ENCODE measurements around the gene BTG2. TPM values are rescaled to one million over a fixed set of nuclear protein-coding genes. Genes with fewer than 3 reads are reported as not detected.
"Not testable (repeated sequence)": the region's sequence is repeated elsewhere in the genome, so short reads cannot be mapped to it uniquely, and the experiment has no call there.

The BTG2 gene, protein sequence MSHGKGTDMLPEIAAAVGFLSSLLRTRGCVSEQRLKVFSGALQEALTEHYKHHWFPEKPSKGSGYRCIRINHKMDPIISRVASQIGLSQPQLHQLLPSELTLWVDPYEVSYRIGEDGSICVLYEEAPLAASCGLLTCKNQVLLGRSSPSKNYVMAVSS
- total RNA-seq (60.3 TPM), polyA plus RNA-seq (ENCODE audit: insufficient read depth in 1 of 8, insufficient read length in 8 of 8, low replicate concordance in 1 of 8) (100 to 1,000 TPM in 3 of 8 donors, 10 to 100 TPM in 5; 61.1 to 133 (median 96.3) TPM)
- long read RNA-seq, donor 1, transcript BTG2-201 (2 exons, 2,712 nt): major isoform, 17 of 17 reads
- long read RNA-seq, donor 1, partial matches to known transcripts: 0 of 17 reads
- long read RNA-seq, donor 1, other reads (novel, unspliced or antisense): 0 of 17 reads
- long read RNA-seq, donor 2, partial matches to known transcripts: 0 of 4 reads
- long read RNA-seq, donor 2, other reads (novel, unspliced or antisense): 0 of 4 reads
- long read RNA-seq, donor 3, transcript BTG2-201 (2 exons, 2,712 nt): major isoform, 13 of 13 reads
- long read RNA-seq, donor 3, partial matches to known transcripts: 0 of 13 reads
- long read RNA-seq, donor 3, other reads (novel, unspliced or antisense): 0 of 13 reads
- long read RNA-seq, donor 4, transcript BTG2-201 (2 exons, 2,712 nt): major isoform, 41 of 41 reads
- long read RNA-seq, donor 4, partial matches to known transcripts: 0 of 41 reads
- long read RNA-seq, donor 4, other reads (novel, unspliced or antisense): 0 of 41 reads
- long read RNA-seq, donor 5, transcript BTG2-201 (2 exons, 2,712 nt): major isoform, 24 of 24 reads
- long read RNA-seq, donor 5, partial matches to known transcripts: 0 of 24 reads
- long read RNA-seq, donor 5, other reads (novel, unspliced or antisense): 0 of 24 reads
- long read RNA-seq, donor 6, transcript BTG2-201 (2 exons, 2,712 nt): major isoform, 21 of 21 reads
- long read RNA-seq, donor 6, partial matches to known transcripts: 0 of 21 reads
- long read RNA-seq, donor 6, other reads (novel, unspliced or antisense): 0 of 21 reads
- long read RNA-seq, donor 7, transcript BTG2-201 (2 exons, 2,712 nt): major isoform, 38 of 38 reads
- long read RNA-seq, donor 7, partial matches to known transcripts: 0 of 38 reads
- long read RNA-seq, donor 7, other reads (novel, unspliced or antisense): 0 of 38 reads
- long read RNA-seq, donor 8, transcript BTG2-201 (2 exons, 2,712 nt): major isoform, 24 of 24 reads
- long read RNA-seq, donor 8, partial matches to known transcripts: 0 of 24 reads
- long read RNA-seq, donor 8, other reads (novel, unspliced or antisense): 0 of 24 reads
- long read RNA-seq, donor 9, transcript BTG2-201 (2 exons, 2,712 nt): major isoform, 29 of 29 reads
- long read RNA-seq, donor 9, partial matches to known transcripts: 0 of 29 reads
- long read RNA-seq, donor 9, other reads (novel, unspliced or antisense): 0 of 29 reads
- long read RNA-seq, donor 10, transcript BTG2-201 (2 exons, 2,712 nt): major isoform, 52 of 147 reads
- long read RNA-seq, donor 10, partial matches to known transcripts: 94 of 147 reads
- long read RNA-seq, donor 10, other reads (novel, unspliced or antisense): 0 of 147 reads
- long read RNA-seq, donor 11, transcript BTG2-201 (2 exons, 2,712 nt): major isoform, 18 of 18 reads
- long read RNA-seq, donor 11, partial matches to known transcripts: 0 of 18 reads
- long read RNA-seq, donor 11, other reads (novel, unspliced or antisense): 0 of 18 reads

GRCh38 chr1:203304919-203305808 is at the start of gene BTG2:
BTG2 (plus strand) TSS chr1:203305519; CDS start chr1:203305607, 88 bp downstream.
- H3K4me3 ChIP-seq (ENCODE audit: low read length): peak within 1 kb of the TSS; percentile 99
- H3K9me3 ChIP-seq (replicated peaks; ENCODE audit: control insufficient read depth, low read depth, low read length): no peaks in the 10 kb centered on the region
- peak; percentile 97 for DNase-seq
- peaks cover 31% of the 10 kb centered on the region for H3K36me3 ChIP-seq (ENCODE audit: control insufficient read depth, insufficient read depth, low read length)
- H3K27me3 ChIP-seq (ENCODE audit: control insufficient read depth, insufficient read depth, low read length): no peaks in the 10 kb centered on the region
- H3K27ac ChIP-seq (ENCODE audit: low read length): peak within 1 kb of the TSS; percentile 95
- H3K4me1 ChIP-seq (ENCODE audit: control insufficient read depth, insufficient read depth, low read length): peaks cover 43% of the 10 kb centered on the region
- WGBS (ENCODE audit: insufficient coverage): 3% methylated on average over 72 of the region's 79 CpGs

DNA sequence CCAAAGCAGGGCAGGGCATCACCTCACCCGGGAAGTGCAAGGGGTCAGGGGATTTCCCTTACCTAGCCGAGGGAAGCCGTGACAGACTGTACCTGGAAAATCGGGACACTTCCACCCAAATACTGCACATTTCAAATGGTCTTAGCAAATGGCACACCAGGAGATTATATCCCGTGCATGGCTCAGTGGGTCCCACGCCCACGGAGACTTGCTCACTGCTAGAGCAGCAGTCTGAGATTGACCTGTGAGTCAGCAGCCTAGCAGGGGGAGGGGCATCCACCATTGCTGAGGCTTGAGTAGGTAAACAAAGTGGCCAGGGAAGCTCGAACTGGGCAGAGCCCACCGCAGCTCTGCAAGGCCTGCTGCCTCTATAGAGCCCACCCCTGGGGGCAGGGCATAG is 48.7 kb upstream of the BTG2 start:
- WGBS (ENCODE audit: insufficient coverage): 82% methylated on average over 6 of the region's 9 CpGs
- not testable (repeated sequence) for H3K4me3 ChIP-seq (ENCODE audit: low read length); H3K36me3 ChIP-seq (ENCODE audit: control insufficient read depth, insufficient read depth, low read length); H3K9me3 ChIP-seq (replicated peaks; ENCODE audit: control insufficient read depth, low read depth, low read length); DNase-seq; H3K4me1 ChIP-seq (ENCODE audit: control insufficient read depth, insufficient read depth, low read length); H3K27ac ChIP-seq (ENCODE audit: low read length); H3K27me3 ChIP-seq (ENCODE audit: control insufficient read depth, insufficient read depth, low read length)

DNA sequence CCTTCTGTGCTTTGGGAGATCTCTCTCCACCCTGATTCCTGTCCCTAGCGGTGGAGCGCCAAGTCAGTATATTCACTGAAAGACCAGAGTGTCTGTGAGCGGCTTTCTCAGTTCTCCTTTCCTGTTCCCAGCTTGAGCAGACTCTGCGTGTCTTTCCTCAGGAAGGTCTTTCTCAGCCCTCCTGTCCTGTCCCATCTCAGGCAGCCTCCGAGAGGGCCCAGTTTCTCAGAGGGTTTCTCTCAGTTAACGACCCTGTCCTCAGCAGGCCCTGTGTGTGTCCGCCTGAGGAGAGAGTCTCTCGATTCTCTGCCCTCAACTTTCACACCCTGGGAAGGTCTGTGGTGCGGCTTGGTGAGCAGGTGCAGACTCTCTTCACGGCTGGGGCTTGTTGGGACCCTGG is 41.8 kb upstream of the BTG2 start:
- no peak overlapping the region for H3K27ac ChIP-seq (ENCODE audit: low read length)
- no peaks in the 10 kb centered on the region for H3K36me3 ChIP-seq (ENCODE audit: control insufficient read depth, insufficient read depth, low read length)
- DNase-seq: no peak
- no peaks in the 10 kb centered on the region for H3K9me3 ChIP-seq (replicated peaks; ENCODE audit: control insufficient read depth, low read depth, low read length)
- WGBS (ENCODE audit: insufficient coverage): 38% methylated on average over 4 of the region's 10 CpGs
- peaks cover 5% of the 10 kb centered on the region for H3K4me1 ChIP-seq (ENCODE audit: control insufficient read depth, insufficient read depth, low read length)
- no peak overlapping the region for H3K4me3 ChIP-seq (ENCODE audit: low read length)
- peaks cover 3% of the 10 kb centered on the region for H3K27me3 ChIP-seq (ENCODE audit: control insufficient read depth, insufficient read depth, low read length)

DNA sequence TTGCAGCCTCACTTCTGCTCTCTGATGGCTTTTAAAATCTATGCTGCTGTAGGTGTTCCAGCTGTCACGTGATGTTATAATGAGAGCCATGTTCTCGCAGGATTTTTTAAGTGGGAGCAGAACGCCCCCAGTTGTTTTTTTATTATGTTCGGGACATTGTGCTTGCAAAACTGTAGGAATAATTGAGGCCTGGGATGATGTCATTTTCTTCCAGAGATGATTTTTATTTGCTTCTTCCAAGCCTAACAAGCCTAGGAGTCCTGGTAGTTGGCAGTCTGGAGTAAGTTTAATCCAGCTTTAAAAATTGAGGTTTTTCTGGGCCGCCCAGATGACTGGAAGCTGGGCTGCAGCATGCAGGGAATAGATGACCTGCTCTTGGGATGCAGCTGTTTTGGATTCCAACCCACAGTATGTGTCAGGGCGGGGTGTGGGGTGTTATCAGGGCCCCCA is 41.2 kb upstream of the BTG2 start:
- DNase-seq: peak; percentile 55
- WGBS (ENCODE audit: insufficient coverage): 56% methylated on average over 2 of the region's 6 CpGs

GRCh38 chr1:203265541-203265940 is 39.8 kb upstream of the BTG2 start:
- no peak for DNase-seq
- no peaks in the 10 kb centered on the region for H3K9me3 ChIP-seq (replicated peaks; ENCODE audit: control insufficient read depth, low read depth, low read length)
- no peaks in the 10 kb centered on the region for H3K36me3 ChIP-seq (ENCODE audit: control insufficient read depth, insufficient read depth, low read length)
- no peak overlapping the region for H3K27ac ChIP-seq (ENCODE audit: low read length)
- H3K27me3 ChIP-seq (ENCODE audit: control insufficient read depth, insufficient read depth, low read length): peaks cover 5% of the 10 kb centered on the region
- H3K4me1 ChIP-seq (ENCODE audit: control insufficient read depth, insufficient read depth, low read length): peaks cover 5% of the 10 kb centered on the region
- no peak overlapping the region for H3K4me3 ChIP-seq (ENCODE audit: low read length)
- no CpG with 5 or more reads among the region's 4 CpGs for WGBS (ENCODE audit: insufficient coverage)

More for the DNA sequence above, 41.2 kb upstream of the BTG2 start:
- Histone ChIP-seq H3K27ac (ENCODE audit: low read length) (no peak overlapping the region), H3K36me3 (ENCODE audit: control insufficient read depth, insufficient read depth, low read length) (no peaks in the 10 kb centered on the region), H3K9me3 (replicated peaks; ENCODE audit: control insufficient read depth, low read depth, low read length) (no peaks in the 10 kb centered on the region), H3K27me3 (ENCODE audit: control insufficient read depth, insufficient read depth, low read length) (peaks cover 3% of the 10 kb centered on the region), H3K4me3 (ENCODE audit: low read length) (no peak overlapping the region), H3K4me1 (ENCODE audit: control insufficient read depth, insufficient read depth, low read length) (peaks cover 5% of the 10 kb centered on the region)

DNA sequence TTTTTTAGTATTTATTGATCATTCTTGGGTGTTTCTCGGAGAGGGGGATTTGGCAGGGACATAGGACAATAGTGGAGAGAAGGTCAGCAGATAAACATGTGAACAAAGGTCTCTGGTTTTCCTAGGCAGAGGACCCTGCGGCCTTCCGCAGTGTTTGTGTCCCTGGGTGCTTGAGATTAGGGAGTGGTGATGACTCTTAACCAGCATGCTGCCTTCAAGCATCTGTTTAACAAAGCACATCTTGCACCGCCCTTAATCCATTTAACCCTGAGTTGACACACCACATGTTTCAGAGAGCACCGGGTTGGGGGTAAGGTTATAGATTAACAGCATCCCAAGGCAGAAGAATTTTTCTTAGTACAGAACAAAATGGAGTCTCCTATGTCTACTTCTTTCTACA is 39.2 kb upstream of the BTG2 start:
- not testable (repeated sequence) for H3K4me3 ChIP-seq (ENCODE audit: low read length); H3K27ac ChIP-seq (ENCODE audit: low read length); H3K27me3 ChIP-seq (ENCODE audit: control insufficient read depth, insufficient read depth, low read length); H3K9me3 ChIP-seq (replicated peaks; ENCODE audit: control insufficient read depth, low read depth, low read length); DNase-seq; H3K36me3 ChIP-seq (ENCODE audit: control insufficient read depth, insufficient read depth, low read length)
- H3K4me1 ChIP-seq (ENCODE audit: control insufficient read depth, insufficient read depth, low read length): peaks cover 10% of the 10 kb centered on the region
- no CpG with 5 or more reads among the region's 5 CpGs for WGBS (ENCODE audit: insufficient coverage)

- Histone ChIP-seq H3K4me3 (ENCODE audit: low read length) (peak overlapping the region; percentile 85), H3K36me3 (ENCODE audit: control insufficient read depth, insufficient read depth, low read length) (no peaks in the 10 kb centered on the region), H3K9me3 (replicated peaks; ENCODE audit: control insufficient read depth, low read depth, low read length) (no peaks in the 10 kb centered on the region), H3K4me1 (ENCODE audit: control insufficient read depth, insufficient read depth, low read length) (peaks cover 21% of the 10 kb centered on the region), H3K27me3 (ENCODE audit: control insufficient read depth, insufficient read depth, low read length) (peaks cover 5% of the 10 kb centered on the region), H3K27ac (ENCODE audit: low read length) (peak overlapping the region; percentile 72)
- peak; percentile 94 for DNase-seq
- WGBS (ENCODE audit: insufficient coverage): under 1% methylated on average over 18 of the region's 20 CpGs
These were observed 37.9 kb upstream of the BTG2 start for GRCh38 chr1:203267347-203267846.

GRCh38 chr1:203267912-203268311 is 37.4 kb upstream of the BTG2 start:
- Histone ChIP-seq H3K27ac (ENCODE audit: low read length) (no peak overlapping the region), H3K4me3 (ENCODE audit: low read length) (peak overlapping the region; percentile 85), H3K9me3 (replicated peaks; ENCODE audit: control insufficient read depth, low read depth, low read length) (no peaks in the 10 kb centered on the region), H3K4me1 (ENCODE audit: control insufficient read depth, insufficient read depth, low read length) (peaks cover 26% of the 10 kb centered on the region), H3K27me3 (ENCODE audit: control insufficient read depth, insufficient read depth, low read length) (peaks cover 5% of the 10 kb centered on the region), H3K36me3 (ENCODE audit: control insufficient read depth, insufficient read depth, low read length) (no peaks in the 10 kb centered on the region)
- no peak for DNase-seq
- WGBS (ENCODE audit: insufficient coverage): 35% methylated on average over 12 of the region's 15 CpGs

Data from muscle of leg (tissue), 16 donors.